OCI-LY7 (cell line): ENCODE measurements around the gene NSD2. TPM values are rescaled to one million over a fixed set of nuclear protein-coding genes. Genes with fewer than 3 reads are reported as not detected.
"Not testable (repeated sequence)": the region's sequence is repeated elsewhere in the genome, so short reads cannot be mapped to it uniquely, and the experiment has no call there.

ENCODE experiments used
- BruUV-seq: library from RNA; stranded (reverse); fragments of 400-500 nt; replicated peaks from 2 replicates; lab custom pipeline; 2021; lab: Mats Ljungman, UMichigan
- CTCF ChIA-PET: fragments of 300-600 bp; sonication (Branson Sonifier 250); formaldehyde crosslinking; loops from one replicate; lab custom pipeline; 2022; ENCODE audit warnings: antibody characterized with exemption; ENCODE audit not compliant: unreplicated experiment; lab: Charles Lee
- POLR2A ChIA-PET: fragments of 300-600 bp; sonication (Branson Sonifier 250); formaldehyde crosslinking; loops from one replicate; lab custom pipeline; 2022; ENCODE audit warnings: antibody characterized with exemption; lab: Charles Lee
- DNase-seq: peaks from one replicate; pipeline ENCODE4 v3.0.0-alpha.2; 2015; ENCODE audit warnings: low spot score
- H2AFZ ChIP-seq: fragments of 200-600 bp; sonication (generic), shearing (Covaris generic); 2 replicates; pipeline ENCODE4 v1.6.1; 2014; ENCODE audit warnings: mild to moderate bottlenecking, antibody characterized with exemption, low read length, moderate library complexity
- H3K27ac ChIP-seq: fragments of 200-600 bp; sonication (generic); 2 replicates; pipeline ENCODE4 v1.5.1; 2014; ENCODE audit warnings: mixed run types, low read depth, mild to moderate bottlenecking, moderate library complexity, low read length, inconsistent platforms; ENCODE audit not compliant: poor library complexity, severe bottlenecking
- H3K36me3 ChIP-seq: fragments of 200-600 bp; sonication (generic); 2 replicates; pipeline ENCODE4 v1.6.1; 2014; ENCODE audit warnings: mild to moderate bottlenecking, antibody characterized with exemption, low read length, moderate library complexity, mixed read lengths; ENCODE audit not compliant: insufficient read depth
- H3K4me1 ChIP-seq: fragments of 200-600 bp; sonication (generic); 2 replicates; pipeline ENCODE4 v1.5.1; 2014; ENCODE audit warnings: mild to moderate bottlenecking, low read length; ENCODE audit not compliant: insufficient read depth, poor library complexity, severe bottlenecking
- H3K4me2 ChIP-seq: fragments of 200-600 bp; sonication (generic); 2 replicates; pipeline ENCODE4 v1.6.1; 2014; ENCODE audit warnings: mild to moderate bottlenecking, low read length
- H3K4me3 ChIP-seq: fragments of 200-600 bp; sonication (generic); 2 replicates; pipeline ENCODE4 v1.5.1; 2014; ENCODE audit warnings: mild to moderate bottlenecking, low read depth, low read length; ENCODE audit not compliant: poor library complexity, severe bottlenecking
- H3K79me2 ChIP-seq: fragments of 200-600 bp; sonication (generic); 2 replicates; pipeline ENCODE4 v1.6.1; 2016; ENCODE audit warnings: low read depth, mild to moderate bottlenecking, low read length, moderate library complexity, mixed read lengths; ENCODE audit not compliant: insufficient read depth
- H3K9me2 ChIP-seq: fragments of 200-600 bp; sonication (generic); 2 replicates; pipeline ENCODE4 v1.6.1; 2016; ENCODE audit warnings: mild to moderate bottlenecking, low read length, mixed read lengths; ENCODE audit not compliant: insufficient read depth
- H3K9me3 ChIP-seq: fragments of 200-600 bp; sonication (generic); 2 replicates; pipeline ENCODE4 v1.6.1; 2014; ENCODE audit warnings: mild to moderate bottlenecking, mixed run types, low read length, mixed read lengths
- H4K20me1 ChIP-seq: fragments of 200-600 bp; sonication (generic); 2 replicates; pipeline ENCODE4 v1.6.1; 2014; ENCODE audit warnings: mild to moderate bottlenecking, antibody characterized with exemption, low read length, moderate library complexity, mixed read lengths; ENCODE audit not compliant: insufficient read depth
- CTCF ChIP-seq: fragments of 200-600 bp; sonication (generic); conservative IDR thresholded peaks from 2 replicates; pipeline ENCODE4 v1.5.1; 2014; ENCODE audit warnings: mild to moderate bottlenecking, antibody characterized with exemption, low read length, moderate library complexity, mixed read lengths
- EZH2phosphoT487 ChIP-seq: fragments of 200-600 bp; sonication (generic); IDR thresholded peaks from 2 replicates; pipeline ENCODE4 v1.6.1; 2018; ENCODE audit warnings: low read depth, borderline replicate concordance, mild to moderate bottlenecking, mixed run types, antibody characterized with exemption, low read length, moderate library complexity, mixed read lengths
- intact Hi-C: fragments of 100-400 bp; cut with micrococcal nuclease; formaldehyde crosslinking; loops from one replicate; pipeline ENCODE4 v1.10.0; 2022; ENCODE audit not compliant: unreplicated experiment
- total RNA-seq, 2 experiments: library from RNA; depleted of rRNA in 1 of 2; stranded (reverse); fragments of >200 nt in 1 of 2; shearing (Covaris generic) in 1 of 2; gene quantifications; 2 replicates each; pipeline ENCODE4 v1.2.3, GENCODE V29; 2014 to 2022

Gene NSD2
- total RNA-seq, 2 experiments from 2014 or later = 169 to 329 TPM

GRCh38 chr4:1903035-1903434 is 31.8 kb downstream of the NSD2 start:
- no TSS peak for BruUV-seq
- POLR2A ChIA-PET = no interaction called here
- Histone ChIP-seq H3K9me3 (no peaks in the 10 kb centered on the region), H3K36me3 (peaks cover 88% of the 10 kb centered on the region), H3K4me1 (peaks cover 14% of the 10 kb centered on the region), H3K27ac (no peak overlapping the region), H2AFZ (no peak overlapping the region), H3K79me2 (peaks cover 93% of the 10 kb centered on the region), H3K9me2 (no peaks in the 10 kb centered on the region), H4K20me1 (peaks cover 29% of the 10 kb centered on the region), H3K4me2 (no peak overlapping the region), H3K4me3 (no peak overlapping the region)
- intact Hi-C loops = no loop called here
- TF ChIP-seq EZH2phosphoT487 = no peak
- no peak for TF ChIP-seq CTCF
- CTCF ChIA-PET = no interaction called here
- DNase-seq = no peak

GRCh38 chr4:1904042-1904441 is 32.8 kb downstream of the NSD2 start:
- Histone ChIP-seq H2AFZ (no peak overlapping the region), H3K4me3 (no peak overlapping the region), H3K79me2 (peaks cover 97% of the 10 kb centered on the region), H3K9me2 (no peaks in the 10 kb centered on the region), H3K4me1 (peaks cover 7% of the 10 kb centered on the region), H4K20me1 (peaks cover 32% of the 10 kb centered on the region), H3K27ac (no peak overlapping the region), H3K36me3 (peaks cover 98% of the 10 kb centered on the region), H3K9me3 (no peaks in the 10 kb centered on the region), H3K4me2 (no peak overlapping the region)
- ChIA-PET CTCF (no interaction called here), POLR2A (no interaction called here)
- DNase-seq = no peak
- TF ChIP-seq EZH2phosphoT487 (no peak), CTCF (no peak)
- no TSS peak for BruUV-seq
- intact Hi-C loops = no loop called here

- Histone ChIP-seq H4K20me1 (peaks cover 11% of the 10 kb centered on the region), H3K36me3 (peaks cover 99% of the 10 kb centered on the region), H2AFZ (no peak overlapping the region), H3K9me2 (no peaks in the 10 kb centered on the region), H3K79me2 (peaks cover 96% of the 10 kb centered on the region), H3K4me3 (no peak overlapping the region), H3K27ac (no peak overlapping the region), H3K4me2 (no peak overlapping the region), H3K9me3 (no peaks in the 10 kb centered on the region), H3K4me1 (peaks cover 3% of the 10 kb centered on the region)
- ChIA-PET POLR2A (interaction anchor here (0.5 to 1.4 kb wide), 3 partner anchors 8 to 56 kb away, joined by 3 to 5 read pairs (median 5); no protein-coding TSS in a partner anchor), CTCF (interaction anchor here (1.3 kb wide), 1 partner anchor 8 kb away, joined by 5 read pairs; no protein-coding TSS in a partner anchor)
- TF ChIP-seq EZH2phosphoT487 = no peak
- TF ChIP-seq CTCF = no peak
- BruUV-seq = no TSS peak
- DNase-seq = no peak
- intact Hi-C loops = no loop called here
Measured at GRCh38 chr4:1907848-1908525, 36.8 kb downstream of the NSD2 start.

GRCh38 chr4:1909696-1910095 is 38.5 kb downstream of the NSD2 start:
- H3K4me1 ChIP-seq, H2AFZ ChIP-seq, CTCF ChIA-PET, H3K9me2 ChIP-seq, H3K4me2 ChIP-seq, DNase-seq, H3K9me3 ChIP-seq, H3K4me3 ChIP-seq, intact Hi-C loops, H3K27ac ChIP-seq, BruUV-seq: not testable (repeated sequence)
- Histone ChIP-seq H3K79me2 (peaks cover 97% of the 10 kb centered on the region), H3K36me3 (peaks cover 99% of the 10 kb centered on the region), H4K20me1 (peaks cover 11% of the 10 kb centered on the region)
- POLR2A ChIA-PET = interaction anchor here (0.7 kb wide), 1 partner anchor 222 kb away, joined by 4 read pairs; no protein-coding TSS in a partner anchor
